ENCODE measurements around the gene VIM. TPM values are rescaled to one million over a fixed set of nuclear protein-coding genes. Genes with fewer than 3 reads are reported as not detected.

VIM gene
- total and polyA plus RNA-seq, 10 of the 15 experiments (the other 5 are each of a cell fraction or from before 2014, with no cell fraction given): 44.2 to 287 (median 188) TPM

DNA sequence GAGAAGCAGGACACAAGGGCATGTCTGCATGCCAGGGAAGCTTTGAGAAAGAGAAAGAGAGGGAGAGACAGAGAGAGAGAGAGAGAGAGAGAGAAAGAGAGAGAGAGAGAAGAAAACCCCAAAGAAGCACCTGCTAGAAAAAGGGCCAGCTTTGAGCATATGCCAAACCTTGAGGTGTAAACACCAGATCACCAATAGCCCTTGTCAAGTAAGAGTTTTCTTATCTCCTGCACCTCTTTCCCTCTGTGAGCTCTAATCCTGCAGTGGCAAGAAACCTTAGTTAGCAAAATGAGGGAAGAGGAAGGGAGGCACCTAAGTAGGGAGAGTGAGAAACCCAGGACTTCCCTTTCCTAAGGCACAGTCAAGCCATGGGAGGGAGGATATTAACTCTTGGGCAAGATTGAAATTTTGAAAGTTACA lies 15.2 kb upstream of the VIM start (continued):
- TF ChIP-seq, protein P1, sequence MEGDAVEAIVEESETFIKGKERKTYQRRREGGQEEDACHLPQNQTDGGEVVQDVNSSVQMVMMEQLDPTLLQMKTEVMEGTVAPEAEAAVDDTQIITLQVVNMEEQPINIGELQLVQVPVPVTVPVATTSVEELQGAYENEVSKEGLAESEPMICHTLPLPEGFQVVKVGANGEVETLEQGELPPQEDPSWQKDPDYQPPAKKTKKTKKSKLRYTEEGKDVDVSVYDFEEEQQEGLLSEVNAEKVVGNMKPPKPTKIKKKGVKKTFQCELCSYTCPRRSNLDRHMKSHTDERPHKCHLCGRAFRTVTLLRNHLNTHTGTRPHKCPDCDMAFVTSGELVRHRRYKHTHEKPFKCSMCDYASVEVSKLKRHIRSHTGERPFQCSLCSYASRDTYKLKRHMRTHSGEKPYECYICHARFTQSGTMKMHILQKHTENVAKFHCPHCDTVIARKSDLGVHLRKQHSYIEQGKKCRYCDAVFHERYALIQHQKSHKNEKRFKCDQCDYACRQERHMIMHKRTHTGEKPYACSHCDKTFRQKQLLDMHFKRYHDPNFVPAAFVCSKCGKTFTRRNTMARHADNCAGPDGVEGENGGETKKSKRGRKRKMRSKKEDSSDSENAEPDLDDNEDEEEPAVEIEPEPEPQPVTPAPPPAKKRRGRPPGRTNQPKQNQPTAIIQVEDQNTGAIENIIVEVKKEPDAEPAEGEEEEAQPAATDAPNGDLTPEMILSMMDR (IDR thresholded peaks at IDR 0.05 in 2 of 3, conservative IDR thresholded peaks at IDR 0.05 in 1 of 3; ENCODE audit: control insufficient read depth in 2 of 3, extremely low read depth in 1 of 3, insufficient read depth in 1 of 3, low read depth in 3 of 3, low read length in 3 of 3): no peak
- TF ChIP-seq, protein P2, sequence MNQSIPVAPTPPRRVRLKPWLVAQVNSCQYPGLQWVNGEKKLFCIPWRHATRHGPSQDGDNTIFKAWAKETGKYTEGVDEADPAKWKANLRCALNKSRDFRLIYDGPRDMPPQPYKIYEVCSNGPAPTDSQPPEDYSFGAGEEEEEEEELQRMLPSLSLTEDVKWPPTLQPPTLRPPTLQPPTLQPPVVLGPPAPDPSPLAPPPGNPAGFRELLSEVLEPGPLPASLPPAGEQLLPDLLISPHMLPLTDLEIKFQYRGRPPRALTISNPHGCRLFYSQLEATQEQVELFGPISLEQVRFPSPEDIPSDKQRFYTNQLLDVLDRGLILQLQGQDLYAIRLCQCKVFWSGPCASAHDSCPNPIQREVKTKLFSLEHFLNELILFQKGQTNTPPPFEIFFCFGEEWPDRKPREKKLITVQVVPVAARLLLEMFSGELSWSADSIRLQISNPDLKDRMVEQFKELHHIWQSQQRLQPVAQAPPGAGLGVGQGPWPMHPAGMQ (IDR thresholded peaks at IDR 0.05; ENCODE audit: borderline replicate concordance): no peak

DNA sequence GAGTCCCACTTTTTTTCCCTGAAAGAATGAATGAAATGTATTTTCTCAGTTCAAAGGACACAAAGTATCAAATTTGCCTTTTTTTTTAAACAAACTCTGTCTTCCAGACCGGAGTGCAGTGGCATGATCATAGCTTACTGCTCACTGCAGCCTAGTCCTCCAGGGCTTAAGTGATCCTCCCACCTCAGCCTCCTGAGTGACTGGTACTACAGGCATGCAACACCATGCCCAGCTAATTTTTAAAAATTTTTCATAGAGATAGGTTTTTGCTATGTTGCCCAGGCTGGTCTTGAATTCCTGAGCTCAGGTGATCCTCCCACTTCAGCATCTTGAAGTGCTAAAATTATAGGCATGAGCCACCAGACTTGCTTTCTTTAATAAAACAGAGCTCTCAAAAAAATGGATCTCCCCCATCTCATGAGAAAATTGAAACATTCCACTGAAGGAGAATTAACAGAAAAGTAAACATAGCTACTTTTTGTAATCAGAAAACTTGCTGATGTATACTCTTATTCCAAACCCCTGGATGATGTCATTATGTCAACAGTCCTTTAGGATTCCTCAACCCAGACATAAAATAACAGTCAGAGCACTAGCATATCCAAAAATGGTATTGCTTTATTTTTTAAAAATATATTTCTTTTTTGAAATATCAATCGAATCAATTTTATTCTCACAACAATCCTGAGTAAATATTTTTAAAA lies 14.2 kb upstream of the VIM start:
- BruUV-seq (replicated peaks): no TSS peak

More for the DNA sequence above, 14.2 kb upstream of the VIM start:
- Histone ChIP-seq H3K36me3 (ENCODE audit: control insufficient read depth in 2 of 2, insufficient read depth in 2 of 2, low read length in 1 of 2) (no peaks in the 10 kb centered on the region), H3K27ac (ENCODE audit: control insufficient read depth, insufficient read depth) (no peak overlapping the region), H3K9ac (ENCODE audit: control insufficient read depth, insufficient read depth, low read length) (no peak overlapping the region), H3K27me3 (replicated peaks in 1 of 2; ENCODE audit: control insufficient read depth in 2 of 2, insufficient read depth in 2 of 2, low read length in 1 of 2) (no peaks in the 10 kb centered on the region; a peak in 1 of 4 replicates), H3K9me3 (replicated peaks; ENCODE audit: control insufficient read depth, insufficient read depth, low read length) (no peaks in the 10 kb centered on the region), H3K4me3 (no peak overlapping the region), H2AFZ (ENCODE audit: control insufficient read depth, low read depth, low read length) (no peak overlapping the region), H4K20me1 (ENCODE audit: control insufficient read depth, insufficient read depth) (no peaks in the 10 kb centered on the region), H3K4me1 (ENCODE audit: control insufficient read depth, insufficient read depth, low read length) (peaks cover 14% of the 10 kb centered on the region), H3K4me2 (ENCODE audit: control insufficient read depth, insufficient read depth) (no peak overlapping the region), H3K79me2 (ENCODE audit: control insufficient read depth, insufficient read depth, low read length) (no peaks in the 10 kb centered on the region)
- no peak for DNase-seq (ENCODE audit: low read depth, low spot score)
- SMC1A ChIA-PET (ENCODE audit: uncharacterized antibody, unreplicated experiment): interaction anchor here (0.9 to 1.8 kb wide), 5 partner anchors 12 to 417 kb away, joined by 3 to 7 read pairs (median 3); no protein-coding TSS in a partner anchor
- CTCF ChIA-PET: interaction anchor here (0.8 kb wide), 1 partner anchor 12 kb away, joined by 3 read pairs; the partner anchor contains the start of gene TRDMT1
- POLR2A ChIA-PET: no interaction called here
- TF ChIP-seq CEBPB (IDR thresholded peaks at IDR 0.05; ENCODE audit: borderline replicate concordance in 1 of 2, low read depth in 2 of 2, low read length in 2 of 2) (no peak), RFX5 (IDR thresholded peaks at IDR 0.05; ENCODE audit: low read depth, low read length) (no peak)
- TF ChIP-seq, protein P3, sequence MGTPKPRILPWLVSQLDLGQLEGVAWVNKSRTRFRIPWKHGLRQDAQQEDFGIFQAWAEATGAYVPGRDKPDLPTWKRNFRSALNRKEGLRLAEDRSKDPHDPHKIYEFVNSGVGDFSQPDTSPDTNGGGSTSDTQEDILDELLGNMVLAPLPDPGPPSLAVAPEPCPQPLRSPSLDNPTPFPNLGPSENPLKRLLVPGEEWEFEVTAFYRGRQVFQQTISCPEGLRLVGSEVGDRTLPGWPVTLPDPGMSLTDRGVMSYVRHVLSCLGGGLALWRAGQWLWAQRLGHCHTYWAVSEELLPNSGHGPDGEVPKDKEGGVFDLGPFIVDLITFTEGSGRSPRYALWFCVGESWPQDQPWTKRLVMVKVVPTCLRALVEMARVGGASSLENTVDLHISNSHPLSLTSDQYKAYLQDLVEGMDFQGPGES (IDR thresholded peaks at IDR 0.05): no peak
- RAD21 ChIA-PET (ENCODE audit: unreplicated experiment): interaction anchor here (1.2 kb wide), 1 partner anchor 13 kb away, joined by 3 read pairs; the partner anchor contains the start of gene TRDMT1
- in situ Hi-C loops (cut with MboI) (loop anchor here (25.0 kb wide), 1 partner anchor 1449 kb away; the partner anchor contains the start of genes ARL5B and NSUN6), intact Hi-C loops (cut with micrococcal nuclease; ENCODE audit: unreplicated experiment) (no loop called here)
- no peak for FAIRE-seq
- WGBS (ENCODE audit: insufficient coverage, insufficient replicate concordance, low lambda C conversion rate, missing lambda C conversion rate): 60% methylated on average over 2 of the region's 2 CpGs
- no peak for ATAC-seq
